Caki2 (cell line): ENCODE measurements around the gene ZCWPW1. TPM values are rescaled to one million over a fixed set of nuclear protein-coding genes. Genes with fewer than 3 reads are reported as not detected.
"Not testable (repeated sequence)": the region's sequence is repeated elsewhere in the genome, so short reads cannot be mapped to it uniquely, and the experiment has no call there.

Experiments
- DNase-seq: peaks from one replicate; pipeline ENCODE4 v3.0.0-alpha.2; 2015; ENCODE audit warnings: low read depth
- in situ Hi-C: cut with HindIII; loops from 2 replicates; pipeline ENCODE4 v1.10.0; 2016; ENCODE audit warnings: low sequenced_read_pairs, low pct_unique_long_range_greater_than_20kb, mixed read lengths
- total RNA-seq: library from RNA; depleted of rRNA; stranded (reverse); fragments of >200 nt; shearing (Covaris generic); gene quantifications from 2 replicates; pipeline ENCODE4 v1.2.3, GENCODE V29; 2014; ENCODE audit warnings: low replicate concordance

ZCWPW1 gene
- total RNA-seq, 1 experiment from 2014 or later = 5.9 TPM

- in situ Hi-C loops = no loop called here
- DNase-seq = no peak
Measured at GRCh38 chr7:100457033-100457432, 28.5 kb upstream of the ZCWPW1 start.

GRCh38 chr7:100456562-100456961 lies 28.1 kb upstream of the ZCWPW1 start:
- no peak for DNase-seq
- in situ Hi-C loops = no loop called here

- DNase-seq = no peak
- in situ Hi-C loops = no loop called here
Measured at GRCh38 chr7:100455206-100455605, 26.7 kb upstream of the ZCWPW1 start.

- in situ Hi-C loops, DNase-seq: not testable (repeated sequence)
Measured at GRCh38 chr7:100453854-100454253, 25.4 kb upstream of the ZCWPW1 start.

GRCh38 chr7:100452513-100452912 lies 24.0 kb upstream of the ZCWPW1 start:
- DNase-seq = no peak
- in situ Hi-C loops = no loop called here

- in situ Hi-C loops = no loop called here
- no peak for DNase-seq
Measured at GRCh38 chr7:100449190-100449795, 20.8 kb upstream of the ZCWPW1 start.

GRCh38 chr7:100447363-100447762 lies 18.9 kb upstream of the ZCWPW1 start:
- DNase-seq, in situ Hi-C loops: not testable (repeated sequence)

GRCh38 chr7:100446040-100446439 lies 17.5 kb upstream of the ZCWPW1 start:
- in situ Hi-C loops = no loop called here
- no peak for DNase-seq

GRCh38 chr7:100444311-100445278 lies 16.1 kb upstream of the ZCWPW1 start:
- peak; percentile 65 for DNase-seq
- in situ Hi-C loops = no loop called here

GRCh38 chr7:100443096-100443840 lies 14.8 kb upstream of the ZCWPW1 start:
- in situ Hi-C loops = no loop called here

GRCh38 chr7:100441641-100442535 lies 13.4 kb upstream of the ZCWPW1 start:
- no peak for DNase-seq
- in situ Hi-C loops = no loop called here

More at GRCh38 chr7:100443096-100443840, 14.8 kb upstream of the ZCWPW1 start:
- no peak for DNase-seq

GRCh38 chr7:100439244-100439643 lies 10.7 kb upstream of the ZCWPW1 start:
- DNase-seq, in situ Hi-C loops: not testable (repeated sequence)

- DNase-seq, in situ Hi-C loops: not testable (repeated sequence)
Measured at GRCh38 chr7:100438731-100439130, 10.2 kb upstream of the ZCWPW1 start.

- DNase-seq = no peak
Measured at GRCh38 chr7:100438172-100438571, 9.7 kb upstream of the ZCWPW1 start.

GRCh38 chr7:100437150-100438100 lies 8.9 kb upstream of the ZCWPW1 start:
- in situ Hi-C loops = no loop called here
- DNase-seq = no peak

More at GRCh38 chr7:100438172-100438571, 9.7 kb upstream of the ZCWPW1 start:
- in situ Hi-C loops = no loop called here

GRCh38 chr7:100435401-100436304 lies 7.2 kb upstream of the ZCWPW1 start:
- DNase-seq = peak; percentile 42
- in situ Hi-C loops = no loop called here
